GM12878 (cell line): Measurements from ENCODE around the gene BCAN. TPM values are rescaled to one million over a fixed set of nuclear protein-coding genes. Genes with fewer than 3 reads are reported as not detected.

Source experiments
- ATAC-seq: fragments of 200-7000 bp; cut with Tn5 transposase; 3 replicates; pipeline ENCODE4 v1.9.1; 2020; ENCODE audit warnings: mild to moderate bottlenecking, moderate library complexity
- BruUV-seq: library from RNA; stranded (reverse); fragments of 400-500 nt; replicated peaks from 2 replicates; lab custom pipeline; 2021; lab: Mats Ljungman, UMichigan
- CTCF ChIA-PET: fragments of 300-600 bp; sonication (Branson Sonifier 250); formaldehyde crosslinking; extraction: SDS; loops from one replicate; lab custom pipeline; 2021; ENCODE audit warnings: inconsistent platforms; lab: Yijun Ruan, JAX
- POLR2A ChIA-PET: fragments of 350-600 bp; formaldehyde crosslinking; extraction: SDS; loops from one replicate; lab custom pipeline; 2021; ENCODE audit warnings: inconsistent platforms; lab: Charles Lee
- RAD21 ChIA-PET: fragments of 300-600 bp; sonication (Branson Sonifier 250); formaldehyde crosslinking; loops from one replicate; lab custom pipeline; 2023; ENCODE audit warnings: antibody characterized with exemption; ENCODE audit not compliant: unreplicated experiment; lab: Charles Lee
- SMC1A ChIA-PET: fragments of 300-600 bp; sonication (Branson Sonifier 250); formaldehyde crosslinking; loops from one replicate; lab custom pipeline; 2023; ENCODE audit not compliant: unreplicated experiment, uncharacterized antibody; lab: Charles Lee
- DNase-seq: peaks from one replicate; pipeline ENCODE4 v3.0.0-alpha.2; 2011; ENCODE audit warnings: low read depth, low spot score
- FAIRE-seq: peaks from 3 replicates; lab custom pipeline; 2011; peaks lifted over from hg19 to GRCh38; lab: Jason Lieb, UNC
- H2AFZ ChIP-seq: 2 replicates; pipeline ENCODE4 v1.6.0; 2011; ENCODE audit warnings: low read depth, low read length, control low read depth; ENCODE audit not compliant: control insufficient read depth
- H3K27ac ChIP-seq: 2 replicates; pipeline ENCODE4 v1.5.1; 2011; ENCODE audit warnings: control low read depth; ENCODE audit not compliant: control insufficient read depth, insufficient read depth
- H3K27me3 ChIP-seq, 2 experiments: replicated peaks in 1 of 2; 2 replicates each; pipeline versions ENCODE4 v1.6.0 to v1.6.1; 2011; ENCODE audit warnings: low read length in 1 of 2; ENCODE audit not compliant: control insufficient read depth in 2 of 2, insufficient read depth in 2 of 2
- H3K36me3 ChIP-seq, 2 experiments: 2 replicates each; pipeline ENCODE4 v1.5.1; 2011; ENCODE audit warnings: low read length in 1 of 2; ENCODE audit not compliant: control insufficient read depth in 2 of 2, insufficient read depth in 2 of 2
- H3K4me1 ChIP-seq: 2 replicates; pipeline ENCODE4 v1.6.1; 2011; ENCODE audit warnings: mild to moderate bottlenecking, low read length, moderate library complexity, mixed read lengths; ENCODE audit not compliant: control insufficient read depth, insufficient read depth
- H3K4me2 ChIP-seq: 2 replicates; pipeline ENCODE4 v1.6.0; 2011; ENCODE audit warnings: control low read depth; ENCODE audit not compliant: control insufficient read depth, insufficient read depth
- H3K4me3 ChIP-seq: fragments of 200-600 bp; sonication (generic); 2 replicates; pipeline ENCODE4 v1.5.1; 2016
- H3K79me2 ChIP-seq: 2 replicates; pipeline ENCODE4 v1.6.0; 2011; ENCODE audit warnings: low read length; ENCODE audit not compliant: control insufficient read depth, insufficient read depth
- H3K9ac ChIP-seq: 2 replicates; pipeline ENCODE4 v1.8.0; 2011; ENCODE audit warnings: low read length, control low read depth, mixed read lengths; ENCODE audit not compliant: control insufficient read depth, insufficient read depth
- H3K9me3 ChIP-seq: replicated peaks from 3 replicates; pipeline ENCODE4 v1.5.1; 2011; ENCODE audit warnings: mild to moderate bottlenecking, low read length; ENCODE audit not compliant: control insufficient read depth, insufficient read depth
- H4K20me1 ChIP-seq: 2 replicates; pipeline ENCODE4 v1.6.0; 2011; ENCODE audit not compliant: control insufficient read depth, insufficient read depth
- ATF2 ChIP-seq: IDR thresholded peaks from 2 replicates; pipeline ENCODE4 v1.6.1; 2012; ENCODE audit warnings: low read length, inconsistent platforms
- ATF3 ChIP-seq: IDR thresholded peaks from 2 replicates; pipeline ENCODE4 v1.6.1; 2011; ENCODE audit warnings: low read depth, mild to moderate bottlenecking, low read length, moderate library complexity, borderline replicate concordance; ENCODE audit errors: extremely low read depth
- BRCA1 ChIP-seq: IDR thresholded peaks from 2 replicates; pipeline ENCODE4 v1.6.1; 2011; ENCODE audit warnings: low read depth, low read length, improper control_type of control experiment
- CHD2 ChIP-seq: IDR thresholded peaks from 2 replicates; pipeline ENCODE4 v1.6.1; 2011; ENCODE audit warnings: low read depth, low read length, improper control_type of control experiment, borderline replicate concordance
- CREB1 ChIP-seq: IDR thresholded peaks from 2 replicates; pipeline ENCODE4 v1.6.1; 2012; ENCODE audit warnings: low read depth, mild to moderate bottlenecking, inconsistent platforms
- EGR1 ChIP-seq, 2 experiments: IDR thresholded peaks; 1 replicate in 1 of 2; 2 replicates in 1 of 2; pipeline ENCODE4 v1.6.1; 2011 to 2012; ENCODE audit warnings: low read depth in 2 of 2, low read length in 2 of 2, borderline replicate concordance in 1 of 2, mild to moderate bottlenecking in 1 of 2, moderate library complexity in 1 of 2
- LARP7 ChIP-seq: fragments of 450-650 bp; IDR thresholded peaks from 2 replicates; pipeline ENCODE4 v1.6.1; 2017; ENCODE audit warnings: mild to moderate bottlenecking
- MTA2 ChIP-seq: fragments of 450-650 bp; IDR thresholded peaks from 2 replicates; pipeline ENCODE4 v1.6.1; 2016; ENCODE audit warnings: low read depth, mild to moderate bottlenecking, moderate library complexity
- POLR2A ChIP-seq: IDR thresholded peaks from 2 replicates; pipeline ENCODE4 v1.6.1; 2011; ENCODE audit warnings: low read depth, mild to moderate bottlenecking, low read length
- POU2F2 ChIP-seq: IDR thresholded peaks from 3 replicates; pipeline ENCODE4 v1.6.1; 2011; ENCODE audit warnings: low read depth, mild to moderate bottlenecking, low read length, borderline replicate concordance
- RBBP5 ChIP-seq: fragments of 200-600 bp; sonication (generic); conservative IDR thresholded peaks from 2 replicates; pipeline ENCODE4 v1.6.1; 2016
- RUNX3 ChIP-seq: IDR thresholded peaks from 2 replicates; pipeline ENCODE4 v1.6.1; 2012; ENCODE audit warnings: low read length, inconsistent platforms
- SIN3A ChIP-seq: IDR thresholded peaks from 2 replicates; pipeline ENCODE4 v1.6.1; 2012; ENCODE audit warnings: low read depth, low read length, improper control_type of control experiment
- SIX5 ChIP-seq: IDR thresholded peaks from 2 replicates; pipeline ENCODE4 v1.6.1; 2011; ENCODE audit warnings: mild to moderate bottlenecking, low read depth, low read length, moderate library complexity; ENCODE audit not compliant: severe bottlenecking
- TCF12 ChIP-seq: IDR thresholded peaks from 2 replicates; pipeline ENCODE4 v1.6.1; 2011; ENCODE audit warnings: low read depth, mild to moderate bottlenecking, low read length
- TCF7 ChIP-seq: IDR thresholded peaks from 2 replicates; pipeline ENCODE4 v1.6.1; 2014; ENCODE audit warnings: antibody characterized with exemption, borderline replicate concordance
- ZBTB33 ChIP-seq: fragments of 450-650 bp; IDR thresholded peaks from 2 replicates; pipeline ENCODE4 v1.6.1; 2017; ENCODE audit warnings: mild to moderate bottlenecking
- WGBS: methylation state at CpG from one replicate; pipeline ENCODE4 v1.1.6; 2016; ENCODE audit warnings: low lambda C conversion rate; ENCODE audit not compliant: insufficient replicate concordance, insufficient coverage; ENCODE audit errors: missing lambda C conversion rate; 5-methylcytosine and 5-hydroxymethylcytosine counted together
- in situ Hi-C: fragments of 300-500 bp; cut with MboI; formaldehyde crosslinking; loops from 9 replicates; pipeline ENCODE4 v1.14.3; 2018; ENCODE audit warnings: mixed read lengths
- intact Hi-C: fragments of 100-400 bp; cut with micrococcal nuclease; formaldehyde crosslinking; loops from one replicate; pipeline ENCODE4 v1.14.2; 2022; ENCODE audit not compliant: unreplicated experiment
- polyA plus RNA-seq, 11 experiments: library from polyadenylated mRNA; depleted of rRNA in 4 of 11; unstranded in 6 of 11; stranded (reverse) in 5 of 11; fragments of >200 nt; fragmentation: Nextera tagmentation in 4 of 11; fragmentation: Illumina TruSeq in 1 of 11; extraction: Ambion mirVana in 4 of 11; extraction: Trizol in 1 of 11; gene quantifications; 1 replicate in 1 of 11; 2 replicates in 10 of 11; pipeline versions ENCODE4 v1.2.1 to v1.2.3, GENCODE V29; 2011 to 2016; ENCODE audit warnings: inconsistent platforms in 2 of 11, missing spikeins in 2 of 11, low read depth in 1 of 11
- total RNA-seq, 4 experiments: library from RNA; depleted of rRNA in 3 of 4; stranded (reverse); fragments of >200 nt in 3 of 4; fragmentation: Illumina TruSeq in 1 of 4; extraction: Trizol in 1 of 4; gene quantifications; 2 replicates each; pipeline versions ENCODE4 v1.2.1 to v1.2.3, GENCODE V29; 2013 to 2021
- TF ChIP-seq, protein P1 (sequence below): fragments of 450-650 bp; IDR thresholded peaks from 2 replicates; pipeline ENCODE4 v1.6.1; 2014; ENCODE audit warnings: mild to moderate bottlenecking

BCAN gene
- total and polyA plus RNA-seq, 10 of the 15 experiments (the other 5 are each of a cell fraction or from before 2014, with no cell fraction given): 0.05 to 1.3 (median 0.18) TPM; not detected in 1

- no peak for TF ChIP-seq BRCA1
- TF ChIP-seq TCF12: no peak
- no peak for TF ChIP-seq RUNX3
- TF ChIP-seq ATF2: no peak
- no peak for TF ChIP-seq POU2F2
- no peak for TF ChIP-seq LARP7
Observed at GRCh38 chr1:156700736-156701531, 59.0 kb downstream of the BCAN start (continued).

GRCh38 chr1:156703336-156703735, 61.4 kb downstream of the BCAN start:
- peaks cover 6% of the 10 kb centered on the region for H3K4me1 ChIP-seq
- H3K27ac ChIP-seq: no peak overlapping the region
- no peak for ATAC-seq
- BruUV-seq: no TSS peak
- peaks cover 10 to 15% of the 10 kb centered on the region in 2 experiments for H3K27me3 ChIP-seq
- no peak overlapping the region for H3K4me3 ChIP-seq
- in situ Hi-C loops (no loop called here), intact Hi-C loops (no loop called here)
- no peaks in the 10 kb centered on the region for H3K9me3 ChIP-seq
- CTCF ChIA-PET: interaction anchor here (1.4 to 9.5 kb wide), 4 partner anchors 9 to 43 kb away, joined by 3 to 157 read pairs (median 8); no protein-coding TSS in a partner anchor
- no peak overlapping the region for H3K9ac ChIP-seq
- no peak for DNase-seq
- H3K79me2 ChIP-seq: no peaks in the 10 kb centered on the region
- H4K20me1 ChIP-seq: no peaks in the 10 kb centered on the region; the same call in 1 of the 2 replicates
- FAIRE-seq: no peak
- RAD21 ChIA-PET: interaction anchor here (1.0 to 1.7 kb wide), 4 partner anchors 13 to 76 kb away, joined by 3 to 5 read pairs (median 4); no protein-coding TSS in a partner anchor
- H3K36me3 ChIP-seq: no peaks in the 10 kb centered on the region
- WGBS: 57% methylated on average over 4 of the region's 4 CpGs
- no peak overlapping the region for H3K4me2 ChIP-seq
- H2AFZ ChIP-seq: no peak overlapping the region
- SMC1A ChIA-PET: interaction anchor here (1.0 to 1.1 kb wide), 4 partner anchors 14 to 24 kb away, joined by 3 to 6 read pairs (median 4); no protein-coding TSS in a partner anchor
- POLR2A ChIA-PET: interaction anchor here (0.7 kb wide), 1 partner anchor 99 kb away, joined by 3 read pairs; no protein-coding TSS in a partner anchor
- TF ChIP-seq RBBP5 (no peak), SIN3A (no peak), POLR2A (no peak), ATF3 (no peak), TCF7 (no peak), CREB1 (no peak), SIX5 (no peak), ZBTB33 (no peak), EGR1 (IDR thresholded peaks at IDR 0.05; ENCODE audit: borderline replicate concordance in 1 of 2, low read depth in 2 of 2, low read length in 2 of 2) (no peak), CHD2 (no peak), MTA2 (no peak), TCF12 (no peak), BRCA1 (no peak)
- TF ChIP-seq, protein P1, sequence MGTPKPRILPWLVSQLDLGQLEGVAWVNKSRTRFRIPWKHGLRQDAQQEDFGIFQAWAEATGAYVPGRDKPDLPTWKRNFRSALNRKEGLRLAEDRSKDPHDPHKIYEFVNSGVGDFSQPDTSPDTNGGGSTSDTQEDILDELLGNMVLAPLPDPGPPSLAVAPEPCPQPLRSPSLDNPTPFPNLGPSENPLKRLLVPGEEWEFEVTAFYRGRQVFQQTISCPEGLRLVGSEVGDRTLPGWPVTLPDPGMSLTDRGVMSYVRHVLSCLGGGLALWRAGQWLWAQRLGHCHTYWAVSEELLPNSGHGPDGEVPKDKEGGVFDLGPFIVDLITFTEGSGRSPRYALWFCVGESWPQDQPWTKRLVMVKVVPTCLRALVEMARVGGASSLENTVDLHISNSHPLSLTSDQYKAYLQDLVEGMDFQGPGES: no peak
